ENCODE data around the gene NUMBL.
"Not testable (repeated sequence)": the region's sequence is repeated elsewhere in the genome, so short reads cannot be mapped to it uniquely, and the experiment has no call there.

Gene NUMBL

DNA sequence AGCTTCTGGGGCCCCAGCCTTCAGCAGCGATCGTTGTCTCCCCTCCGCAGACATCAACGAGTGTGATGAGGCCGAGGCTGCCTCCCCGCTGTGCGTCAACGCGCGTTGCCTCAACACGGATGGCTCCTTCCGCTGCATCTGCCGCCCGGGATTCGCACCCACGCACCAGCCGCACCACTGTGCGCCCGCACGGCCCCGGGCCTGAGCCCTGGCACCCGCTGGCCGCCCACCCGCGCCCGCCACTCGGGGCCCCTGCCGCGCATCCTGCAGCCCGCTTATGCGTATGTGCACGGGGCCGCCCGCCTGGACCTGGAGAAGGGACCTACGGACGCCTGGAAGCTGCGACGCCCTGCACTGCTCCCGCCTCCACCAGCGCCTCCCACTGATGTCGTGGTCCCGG lies 61.1 kb downstream of the NUMBL start:
- no peak for DNase-seq (ENCODE audit: low read depth)

DNA sequence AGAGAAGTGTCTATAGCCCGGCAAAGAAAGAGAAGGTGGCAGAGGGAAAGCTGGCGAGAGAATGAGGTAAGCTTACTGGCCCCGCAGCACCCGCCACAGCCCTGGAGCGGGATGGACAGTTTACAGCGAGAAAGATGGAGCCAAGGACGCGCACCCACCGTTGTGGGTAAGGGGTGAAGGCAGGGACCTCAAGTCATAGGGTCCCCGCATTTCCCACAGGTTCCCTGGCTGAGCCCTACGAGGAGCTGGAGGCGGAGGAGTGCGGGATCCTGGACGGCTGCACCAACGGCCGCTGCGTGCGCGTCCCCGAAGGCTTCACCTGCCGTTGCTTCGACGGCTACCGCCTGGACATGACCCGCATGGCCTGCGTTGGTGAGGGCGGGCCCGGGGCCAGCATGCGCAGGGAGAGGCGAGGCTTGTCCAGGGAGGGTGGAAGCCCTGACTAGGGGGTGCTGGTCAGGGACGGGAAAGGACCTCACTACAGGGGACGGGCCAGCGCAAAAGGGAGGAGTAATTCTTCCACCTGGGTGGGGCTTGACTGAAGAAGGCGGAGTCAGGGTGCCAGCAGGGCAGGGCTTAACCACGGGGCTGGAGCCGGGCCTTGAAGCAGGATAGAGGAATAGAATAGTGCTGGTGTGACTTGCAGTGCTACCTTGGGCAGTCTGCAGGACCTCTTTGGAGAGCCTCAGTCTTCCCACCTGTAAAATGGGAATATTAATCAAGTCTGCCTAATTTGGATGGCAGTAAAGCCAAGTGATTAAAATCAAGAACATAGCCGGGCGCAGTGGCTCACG lies 62.8 kb downstream of the NUMBL start:
- DNase-seq (ENCODE audit: low read depth), result no peak

DNA sequence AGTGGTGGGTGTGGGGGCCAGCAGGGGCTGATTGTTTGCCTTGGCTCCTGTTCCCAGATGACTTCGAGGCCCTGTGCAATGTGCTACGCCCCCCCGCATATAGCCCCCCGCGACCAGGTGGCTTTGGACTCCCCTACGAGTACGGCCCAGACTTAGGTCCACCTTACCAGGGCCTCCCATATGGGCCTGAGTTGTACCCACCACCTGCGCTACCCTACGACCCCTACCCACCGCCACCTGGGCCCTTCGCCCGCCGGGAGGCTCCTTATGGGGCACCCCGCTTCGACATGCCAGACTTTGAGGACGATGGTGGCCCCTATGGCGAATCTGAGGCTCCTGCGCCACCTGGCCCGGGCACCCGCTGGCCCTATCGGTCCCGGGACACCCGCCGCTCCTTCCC lies 63.5 kb downstream of the NUMBL start:
- DNase-seq (ENCODE audit: low read depth), result no peak

DNA sequence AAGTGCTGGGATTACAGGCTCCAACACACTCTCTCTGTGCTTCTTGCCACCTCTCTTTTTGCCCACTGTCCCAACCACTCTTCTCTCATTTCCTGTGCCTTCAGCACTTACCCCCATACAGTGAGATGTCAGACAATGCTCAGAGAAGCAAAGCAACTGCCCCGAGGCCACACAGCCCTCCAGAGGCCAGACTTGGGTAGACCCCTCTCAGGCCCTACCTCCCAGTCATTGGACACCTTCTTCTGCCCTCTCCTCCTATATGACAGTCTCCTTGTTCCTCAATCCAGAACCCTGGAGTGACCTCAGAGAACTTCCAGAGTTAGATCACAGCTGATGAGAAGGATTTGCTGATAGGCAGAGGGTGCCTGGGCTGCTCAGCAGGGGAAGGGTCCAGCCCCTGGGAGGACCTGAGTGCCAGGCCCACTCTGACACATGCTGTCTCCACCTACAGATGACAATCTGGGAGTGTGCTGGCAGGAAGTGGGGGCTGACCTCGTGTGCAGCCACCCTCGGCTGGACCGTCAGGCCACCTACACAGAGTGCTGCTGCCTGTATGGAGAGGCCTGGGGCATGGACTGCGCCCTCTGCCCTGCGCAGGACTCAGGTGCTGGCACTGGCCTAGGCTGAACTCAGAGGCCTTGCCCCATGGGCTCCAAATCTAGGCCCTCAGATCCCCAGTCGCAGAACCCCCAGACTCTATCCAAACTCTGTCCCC lies 64.9 kb downstream of the NUMBL start:
- no peak for DNase-seq (ENCODE audit: low read depth)

DNA sequence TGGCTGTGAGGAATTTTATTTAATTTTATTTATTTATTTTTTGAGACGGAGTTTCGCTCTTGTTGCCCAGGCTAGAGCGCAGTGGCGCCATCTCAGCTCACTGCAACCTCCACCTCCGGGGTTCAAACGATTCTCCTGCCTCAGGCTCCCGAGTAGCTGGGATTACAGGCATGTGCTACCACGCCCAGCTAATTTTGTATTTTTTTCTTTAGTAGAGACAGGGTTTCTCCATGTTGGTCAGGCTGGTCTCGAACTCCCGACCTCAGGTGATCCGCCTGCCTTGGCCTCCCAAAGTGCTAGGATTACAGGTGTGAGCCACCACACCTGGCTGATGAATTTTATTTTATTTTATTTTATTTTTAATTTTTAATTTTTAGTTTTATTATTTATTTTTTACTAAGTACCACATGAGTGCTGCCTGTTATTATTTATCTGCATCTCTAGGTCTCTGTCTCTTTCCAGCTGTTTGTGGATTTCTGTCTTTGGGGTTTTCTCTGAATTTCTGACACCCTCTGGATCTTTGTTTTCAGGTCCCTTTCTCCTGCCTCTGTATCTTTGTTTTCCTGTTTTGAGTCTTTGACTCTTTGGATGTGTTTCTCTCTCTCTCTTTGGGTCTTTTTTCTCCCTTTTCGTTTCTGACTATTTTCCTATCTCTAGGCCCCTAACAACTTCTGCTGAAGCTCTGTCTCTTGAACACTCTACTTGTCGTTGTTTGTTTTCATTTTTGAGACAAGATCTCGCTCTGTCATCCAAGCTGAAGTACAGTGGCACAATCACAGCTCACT lies 65.9 kb downstream of the NUMBL start:
- DNase-seq (ENCODE audit: low read depth), result not testable (repeated sequence)

DNA sequence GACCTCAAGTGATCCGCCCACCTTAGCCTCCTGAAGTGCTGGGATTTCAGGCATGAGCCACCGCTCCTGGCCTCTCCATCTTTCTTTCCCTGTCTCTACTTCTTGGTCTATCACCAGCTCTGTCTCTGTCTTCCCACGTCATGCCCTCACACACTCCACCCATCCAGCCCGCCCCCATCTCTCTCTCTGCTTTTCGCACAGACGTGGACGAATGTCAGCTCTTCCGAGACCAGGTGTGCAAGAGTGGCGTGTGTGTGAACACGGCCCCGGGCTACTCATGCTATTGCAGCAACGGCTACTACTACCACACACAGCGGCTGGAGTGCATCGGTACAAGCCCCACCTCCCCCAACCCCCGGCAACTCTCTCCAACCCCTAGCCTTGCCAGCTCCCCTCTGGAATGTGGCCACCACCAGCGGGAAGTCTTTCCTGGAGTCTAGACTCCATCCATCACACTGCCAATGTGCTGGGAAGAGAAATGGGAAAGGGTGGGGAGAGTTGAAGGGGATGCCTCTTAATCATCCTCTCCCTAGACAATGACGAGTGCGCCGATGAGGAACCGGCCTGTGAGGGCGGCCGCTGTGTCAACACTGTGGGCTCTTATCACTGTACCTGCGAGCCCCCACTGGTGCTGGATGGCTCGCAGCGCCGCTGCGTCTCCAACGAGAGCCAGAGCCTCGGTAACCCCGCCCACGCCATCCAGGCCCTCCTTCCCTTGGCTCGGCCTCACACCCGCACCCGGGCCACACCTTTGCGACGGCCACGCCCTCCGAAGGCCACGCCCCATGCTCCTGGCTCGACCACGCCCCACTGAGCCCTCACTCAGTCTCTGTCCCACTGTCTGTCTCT lies 66.8 kb downstream of the NUMBL start:
- no peak for DNase-seq (ENCODE audit: low read depth)

DNA sequence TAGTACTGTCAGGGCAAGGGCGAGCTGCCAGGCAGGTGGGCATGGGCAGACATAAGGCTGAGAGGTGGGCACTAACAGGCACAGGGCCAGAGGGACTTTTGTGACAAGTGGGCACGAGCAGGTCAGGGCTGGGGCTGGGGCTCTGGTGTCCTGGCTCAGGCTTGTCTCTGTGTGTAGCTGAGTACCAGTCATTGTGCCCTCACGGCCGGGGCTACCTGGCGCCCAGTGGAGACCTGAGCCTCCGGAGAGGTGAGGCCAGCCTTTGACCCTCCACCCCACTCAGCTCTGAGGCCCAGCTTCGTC lies 67.7 kb downstream of the NUMBL start:
- DNase-seq (ENCODE audit: low read depth), result no peak

DNA sequence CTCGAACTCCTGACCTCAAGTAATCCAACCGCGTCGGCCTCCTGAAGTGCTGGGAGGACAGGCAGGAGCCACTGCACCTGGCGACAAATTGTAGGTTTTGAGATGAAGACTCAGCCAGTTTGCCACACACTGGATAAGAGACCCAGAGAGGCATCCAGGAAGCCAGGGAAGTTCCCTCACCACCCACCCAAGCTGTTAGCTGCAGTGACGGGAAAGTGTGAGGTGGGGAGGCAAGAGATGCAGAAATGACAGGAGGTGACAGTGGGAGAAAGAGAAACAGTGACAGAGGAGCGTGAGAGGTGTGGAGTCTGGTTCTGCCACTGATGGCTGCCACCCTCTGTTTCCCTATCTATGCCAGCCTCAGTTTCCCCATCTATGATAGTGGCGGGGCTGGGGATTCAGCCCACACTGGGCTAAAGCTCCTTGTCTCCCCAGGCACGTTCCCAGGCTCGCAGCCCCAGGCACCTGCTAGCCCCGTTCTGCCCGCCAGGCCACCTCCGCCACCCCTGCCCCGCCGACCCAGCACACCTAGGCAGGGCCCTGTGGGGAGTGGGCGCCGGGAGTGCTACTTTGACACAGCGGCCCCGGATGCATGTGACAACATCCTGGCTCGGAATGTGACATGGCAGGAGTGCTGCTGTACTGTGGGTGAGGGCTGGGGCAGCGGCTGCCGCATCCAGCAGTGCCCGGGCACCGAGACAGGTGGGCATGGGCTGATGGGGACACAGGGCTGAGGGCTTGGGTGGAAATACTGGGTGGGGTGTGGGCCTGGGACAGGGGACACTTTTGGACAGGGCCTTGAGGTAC lies 68.3 kb downstream of the NUMBL start:
- DNase-seq (ENCODE audit: low read depth), result no peak

DNA sequence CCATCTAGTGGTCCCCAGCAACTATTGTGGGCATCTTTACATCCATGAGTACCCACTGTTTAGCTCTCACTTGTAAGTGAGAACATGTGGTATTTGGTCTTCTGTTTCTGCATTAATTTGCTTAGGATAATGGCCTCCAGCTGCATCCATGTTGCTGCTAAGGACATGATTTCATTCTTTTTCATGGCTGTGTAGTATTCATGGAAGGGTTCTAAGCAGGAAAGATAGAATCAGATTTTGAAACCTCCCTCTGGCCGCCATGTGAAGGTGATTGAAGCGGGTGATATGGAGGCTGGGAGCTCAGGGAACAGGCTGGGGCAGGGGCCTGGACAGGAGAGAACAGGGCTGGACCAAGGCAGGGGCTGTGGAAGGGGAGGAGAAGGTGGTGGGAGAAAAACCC lies 69.2 kb downstream of the NUMBL start:
- DNase-seq (ENCODE audit: low read depth), result no peak

DNA sequence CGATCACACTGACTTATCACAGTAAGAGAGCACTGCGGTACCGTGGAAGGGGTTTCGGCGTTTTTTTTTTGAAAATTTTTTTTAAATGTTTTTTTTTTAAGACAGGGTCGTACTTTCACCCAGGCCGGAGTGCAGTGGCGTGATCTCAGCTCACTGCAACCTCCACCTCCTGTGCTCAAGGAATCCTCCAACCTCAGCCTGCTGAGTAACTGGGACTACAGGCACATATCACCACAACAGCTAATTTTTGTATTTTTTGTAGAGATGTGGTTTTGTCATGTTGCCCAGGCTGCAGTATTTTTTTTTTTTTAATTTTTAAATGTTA lies 70.3 kb downstream of the NUMBL start:
- DNase-seq (ENCODE audit: low read depth), result no peak

DNA sequence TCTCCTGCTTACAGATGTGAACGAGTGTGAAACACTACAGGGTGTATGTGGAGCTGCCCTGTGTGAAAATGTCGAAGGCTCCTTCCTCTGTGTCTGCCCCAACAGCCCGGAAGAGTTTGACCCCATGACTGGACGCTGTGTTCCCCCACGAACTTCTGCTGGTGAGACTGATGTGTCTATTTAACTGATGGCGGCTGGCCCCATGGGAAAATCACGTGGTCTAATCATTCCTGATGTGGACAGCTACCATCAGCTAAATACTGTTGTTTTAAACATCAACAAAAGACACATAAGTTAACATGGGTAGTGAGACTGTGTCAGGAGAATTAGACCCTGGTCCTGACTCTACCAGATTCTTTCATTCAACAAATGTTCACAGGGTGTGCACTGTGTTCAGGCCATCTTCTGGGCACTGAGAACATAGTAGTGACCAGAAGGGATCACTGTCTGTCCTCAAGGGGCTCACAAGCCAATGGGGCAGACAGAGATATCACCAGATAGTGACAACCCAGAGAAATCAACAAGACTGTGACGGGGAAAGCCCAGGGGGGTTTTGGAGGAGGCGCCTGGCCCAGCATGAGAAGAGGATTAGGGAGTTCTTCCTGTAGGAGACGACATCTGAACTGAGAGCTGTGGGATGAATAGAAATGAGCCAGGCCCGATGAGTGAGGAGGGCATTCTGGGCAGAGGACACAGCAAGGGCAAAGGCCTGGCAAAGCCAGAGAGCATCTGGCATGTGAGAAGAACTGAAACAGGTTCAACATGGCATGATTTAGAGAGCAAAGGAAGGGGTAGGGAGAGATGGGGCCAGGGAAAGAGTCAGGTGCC lies 70.9 kb downstream of the NUMBL start:
- DNase-seq (ENCODE audit: low read depth), result no peak

DNA sequence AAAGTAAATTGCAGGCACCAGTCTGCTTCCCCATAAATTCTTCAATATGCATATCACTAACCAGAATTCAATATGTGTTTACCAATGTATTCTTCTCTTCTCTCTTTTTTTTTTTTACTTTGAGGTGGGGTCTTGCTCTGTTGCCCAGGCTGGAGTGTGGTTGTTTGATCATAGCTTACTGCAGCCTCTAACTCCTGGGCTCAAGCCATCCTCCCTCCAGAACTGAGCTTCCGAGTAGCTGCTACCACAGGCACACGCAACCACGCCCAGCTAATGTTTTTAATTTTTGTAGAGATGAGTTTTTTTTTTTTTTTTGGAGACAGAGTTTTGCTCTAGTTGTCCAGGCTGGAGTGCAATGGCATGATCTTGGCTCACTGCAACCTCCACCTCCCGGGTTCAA lies 72.5 kb downstream of the NUMBL start:
- no peak for DNase-seq (ENCODE audit: low read depth)

DNA sequence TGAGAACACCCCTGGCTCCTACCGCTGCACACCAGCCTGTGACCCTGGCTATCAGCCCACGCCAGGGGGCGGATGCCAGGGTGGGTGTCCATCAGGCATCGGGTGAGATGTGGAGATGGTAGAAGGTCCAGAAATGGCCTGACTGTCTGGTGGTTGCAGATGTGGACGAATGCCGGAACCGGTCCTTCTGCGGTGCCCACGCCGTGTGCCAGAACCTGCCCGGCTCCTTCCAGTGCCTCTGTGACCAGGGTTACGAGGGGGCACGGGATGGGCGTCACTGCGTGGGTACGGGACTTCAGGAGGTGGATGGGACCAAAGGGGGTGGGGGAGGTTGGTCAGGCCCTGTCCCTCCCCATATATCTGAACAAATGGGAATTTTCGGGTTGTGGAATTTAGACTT lies 73.5 kb downstream of the NUMBL start:
- DNase-seq (ENCODE audit: low read depth), result no peak

DNA sequence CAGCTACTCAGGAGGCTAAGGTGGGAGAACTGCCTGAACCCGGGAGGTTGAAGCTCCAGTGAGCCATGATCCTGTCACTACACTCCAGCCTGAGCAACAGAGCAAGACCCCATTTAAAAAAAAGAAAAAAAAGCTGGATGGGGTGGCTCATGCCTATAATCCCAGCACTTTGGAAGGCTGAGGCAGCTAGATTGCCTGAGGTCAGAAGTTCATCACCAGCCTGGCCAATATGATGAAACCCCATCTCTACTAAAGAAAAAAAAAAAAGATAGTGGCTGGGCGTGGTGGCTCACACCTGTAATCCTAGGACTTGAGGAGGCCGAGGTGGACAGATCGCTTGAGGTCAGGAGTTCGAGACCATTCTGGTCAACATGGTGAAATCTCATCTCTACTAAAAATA lies 74.3 kb downstream of the NUMBL start:
- DNase-seq (ENCODE audit: low read depth), result no peak

Data from EH (cell line).